HepG2 (cell line): ENCODE results near the gene RTL5. TPM values are rescaled to one million over a fixed set of nuclear protein-coding genes. Genes with fewer than 3 reads are reported as not detected.

Source experiments
- ATAC-seq: fragments of 200-7000 bp; cut with Tn5 transposase; 3 replicates; pipeline ENCODE4 v1.9.1; 2020; ENCODE audit warnings: mild to moderate bottlenecking, moderate library complexity
- BruUV-seq: library from RNA; stranded (reverse); fragments of 400-500 nt; replicated peaks from 2 replicates; lab custom pipeline; 2021; lab: Mats Ljungman, UMichigan
- CTCF ChIA-PET: fragments of 300-600 bp; formaldehyde crosslinking; extraction: SDS; loops from one replicate; lab custom pipeline; 2021; ENCODE audit warnings: low total read pairs, inconsistent platforms, low intra/inter-chr PET ratio; lab: Yijun Ruan, JAX
- POLR2A ChIA-PET: fragments of 350-600 bp; sonication (Branson Sonifier 250); formaldehyde crosslinking; loops from one replicate; lab custom pipeline; 2020; ENCODE audit warnings: antibody characterized with exemption, inconsistent platforms; lab: Yijun Ruan, JAX
- DNase-seq: peaks from one replicate; pipeline ENCODE4 v3.0.0-alpha.2; 2015; ENCODE audit warnings: low spot score
- FAIRE-seq: peaks from 3 replicates; lab custom pipeline; 2011; peaks lifted over from hg19 to GRCh38; lab: Jason Lieb, UNC
- H2AFZ ChIP-seq: one replicate; pipeline ENCODE4 v1.6.1; 2011; ENCODE audit warnings: low read length, inconsistent platforms
- H3K27ac ChIP-seq: fragments of 300-600 bp; 3 replicates; pipeline ENCODE4 v1.8.0; 2011; ENCODE audit warnings: mixed run types, mild to moderate bottlenecking, mixed read lengths, low read length, inconsistent platforms; ENCODE audit not compliant: insufficient read depth; ENCODE audit errors: extremely low read length
- H3K27me3 ChIP-seq, 2 experiments: fragments of 200-600 bp in 1 of 2; 2 replicates in 1 of 2; 3 replicates in 1 of 2; pipeline versions ENCODE4 v1.6.0 to v1.8.0; 2011; ENCODE audit warnings: low read length in 2 of 2, mild to moderate bottlenecking in 2 of 2, moderate library complexity in 2 of 2, inconsistent platforms in 1 of 2; ENCODE audit not compliant: insufficient read depth in 2 of 2, control insufficient read depth in 1 of 2
- H3K36me3 ChIP-seq, 2 experiments: fragments of 200-600 bp in 1 of 2; replicated peaks in 1 of 2; 2 replicates in 1 of 2; 3 replicates in 1 of 2; pipeline versions ENCODE4 v1.5.1 to v1.8.0; 2011; ENCODE audit warnings: low read length in 2 of 2, inconsistent platforms in 1 of 2; ENCODE audit not compliant: insufficient read depth in 2 of 2, control insufficient read depth in 1 of 2
- H3K4me1 ChIP-seq: 2 replicates; pipeline ENCODE4 v1.5.1; 2012; ENCODE audit warnings: low read length, inconsistent platforms; ENCODE audit not compliant: insufficient read depth
- H3K4me2 ChIP-seq: 2 replicates; pipeline ENCODE4 v1.6.0; 2011; ENCODE audit warnings: low read depth, low read length, inconsistent platforms
- H3K4me3 ChIP-seq, 3 experiments: fragments of 200-600 bp in 1 of 3; sonication (generic), shearing (Covaris generic) in 1 of 3; replicated peaks in 1 of 3; 2 replicates each; pipeline ENCODE4 v1.5.1; 2011 to 2016; ENCODE audit warnings: low read length in 3 of 3, inconsistent platforms in 2 of 3, low read depth in 2 of 3, mild to moderate bottlenecking in 2 of 3, control low read depth in 1 of 3, mixed read lengths in 1 of 3; ENCODE audit not compliant: insufficient read depth in 1 of 3
- H3K79me2 ChIP-seq: one replicate; pipeline ENCODE4 v1.6.1; 2011; ENCODE audit warnings: low read length, inconsistent platforms; ENCODE audit not compliant: insufficient read depth
- H3K9ac ChIP-seq: 2 replicates; pipeline ENCODE4 v1.6.0; 2011; ENCODE audit warnings: mild to moderate bottlenecking, low read depth, low read length, inconsistent platforms; ENCODE audit not compliant: insufficient read depth
- H3K9me3 ChIP-seq: 2 replicates; pipeline ENCODE4 v1.5.1; 2012; ENCODE audit warnings: mild to moderate bottlenecking, low read length
- H4K20me1 ChIP-seq: 2 replicates; pipeline ENCODE4 v1.6.0; 2011; ENCODE audit warnings: inconsistent platforms, mild to moderate bottlenecking, low read length, moderate library complexity; ENCODE audit not compliant: insufficient read depth
- ETS1 ChIP-seq: sonication (generic); formaldehyde crosslinking; IDR thresholded peaks from 2 replicates; pipeline ENCODE4 v1.4.0; 2020; ENCODE audit warnings: missing genetic modification reagents
- FOXA1 ChIP-seq, 2 experiments: fragments of 450-650 bp in 1 of 2; sonication (generic) in 1 of 2; formaldehyde crosslinking in 1 of 2; IDR thresholded peaks; 2 replicates each; pipeline versions ENCODE4 v1.4.0 to v1.6.1; 2016 to 2020; ENCODE audit warnings: missing genetic modification reagents in 1 of 2
- NFKBIZ ChIP-seq: IDR thresholded peaks from 2 replicates; pipeline ENCODE4 v1.6.1; 2018; ENCODE audit warnings: missing genetic modification reagents, missing compliant biosample characterization
- PHF5A ChIP-seq: IDR thresholded peaks from one replicate; pipeline ENCODE4 v1.6.1; 2018; ENCODE audit warnings: low read depth, missing genetic modification reagents; ENCODE audit not compliant: unreplicated experiment
- SMYD3 ChIP-seq: sonication (generic); formaldehyde crosslinking; IDR thresholded peaks from 2 replicates; pipeline ENCODE4 v1.8.1; 2023; ENCODE audit warnings: mild to moderate bottlenecking, missing genetic modification reagents
- ZBTB44 ChIP-seq: sonication (generic); formaldehyde crosslinking; IDR thresholded peaks from 2 replicates; pipeline ENCODE4 v1.4.0; 2020; ENCODE audit warnings: missing genetic modification reagents
- ZNF33B ChIP-seq: sonication (generic); formaldehyde crosslinking; IDR thresholded peaks from 2 replicates; pipeline ENCODE4 v1.5.1; 2020; ENCODE audit warnings: mild to moderate bottlenecking, missing genetic modification reagents
- ZNF343 ChIP-seq: sonication (generic); formaldehyde crosslinking; IDR thresholded peaks from 2 replicates; pipeline ENCODE4 v1.4.0; 2020; ENCODE audit warnings: mild to moderate bottlenecking, missing genetic modification reagents
- ZNF451 ChIP-seq: sonication (generic); formaldehyde crosslinking; IDR thresholded peaks from 2 replicates; pipeline ENCODE4 v1.5.0; 2020; ENCODE audit warnings: mild to moderate bottlenecking, missing genetic modification reagents
- ZNF615 ChIP-seq: sonication (generic); formaldehyde crosslinking; IDR thresholded peaks from 2 replicates; pipeline ENCODE4 v1.5.0; 2020; ENCODE audit warnings: mild to moderate bottlenecking, missing genetic modification reagents, borderline replicate concordance
- ZNF768 ChIP-seq: sonication (generic); formaldehyde crosslinking; IDR thresholded peaks from 2 replicates; pipeline ENCODE4 v1.4.0; 2020; ENCODE audit warnings: missing genetic modification reagents
- ZSCAN20 ChIP-seq: sonication (generic); formaldehyde crosslinking; IDR thresholded peaks from 2 replicates; pipeline ENCODE4 v1.4.0; 2020; ENCODE audit warnings: missing genetic modification reagents, mild to moderate bottlenecking, borderline replicate concordance
- ZSCAN30 ChIP-seq: sonication (generic); formaldehyde crosslinking; IDR thresholded peaks from 2 replicates; pipeline ENCODE4 v1.5.0; 2020; ENCODE audit warnings: mild to moderate bottlenecking, missing genetic modification reagents
- WGBS: methylation state at CpG from one replicate; pipeline ENCODE4 v1.1.6; 2017; ENCODE audit warnings: low lambda C conversion rate; 5-methylcytosine and 5-hydroxymethylcytosine counted together
- in situ Hi-C: cut with HindIII; loops from 2 replicates; pipeline ENCODE4 v1.10.0; 2017; ENCODE audit warnings: low pct_unique_long_range_greater_than_20kb; ENCODE audit not compliant: extremely low pct_ligation_motif_present
- intact Hi-C: fragments of 100-400 bp; cut with micrococcal nuclease; formaldehyde crosslinking; loops from one replicate; pipeline ENCODE4 v1.10.0; 2022; ENCODE audit not compliant: unreplicated experiment
- polyA plus RNA-seq, 8 experiments: library from polyadenylated mRNA; depleted of rRNA in 3 of 8; stranded (reverse) in 7 of 8; unstranded in 1 of 8; fragments of >200 nt; fragmentation: Illumina TruSeq in 4 of 8; extraction: Trizol in 4 of 8; gene quantifications; 2 replicates each; pipeline versions ENCODE4 v1.2.1 to v1.2.3, GENCODE V29; 2011 to 2016; ENCODE audit warnings: low read depth in 4 of 8, missing spikeins in 1 of 8, mixed read lengths in 1 of 8; ENCODE audit not compliant: insufficient read depth in 1 of 8
- total RNA-seq, 5 experiments: library from RNA; depleted of rRNA; stranded (reverse); fragments of >200 nt; fragmentation: Illumina TruSeq; extraction: Trizol; gene quantifications; 2 replicates each; pipeline ENCODE4 v1.2.3, GENCODE V29; 2016; ENCODE audit warnings: low read depth in 1 of 5
- TF ChIP-seq, protein P1 (sequence below), 2 experiments: fragments of 450-650 bp in 1 of 2; sonication (generic) in 1 of 2; formaldehyde crosslinking; IDR thresholded peaks; 2 replicates each; pipeline versions ENCODE4 v1.5.0 to v1.8.0; 2020 to 2022; ENCODE audit warnings: mild to moderate bottlenecking in 1 of 2, missing genetic modification reagents in 1 of 2

The RTL5 gene
- total and polyA plus RNA-seq, 2 of the 13 experiments (the other 11 are each of a cell fraction or from before 2014, with no cell fraction given) = not detected

DNA sequence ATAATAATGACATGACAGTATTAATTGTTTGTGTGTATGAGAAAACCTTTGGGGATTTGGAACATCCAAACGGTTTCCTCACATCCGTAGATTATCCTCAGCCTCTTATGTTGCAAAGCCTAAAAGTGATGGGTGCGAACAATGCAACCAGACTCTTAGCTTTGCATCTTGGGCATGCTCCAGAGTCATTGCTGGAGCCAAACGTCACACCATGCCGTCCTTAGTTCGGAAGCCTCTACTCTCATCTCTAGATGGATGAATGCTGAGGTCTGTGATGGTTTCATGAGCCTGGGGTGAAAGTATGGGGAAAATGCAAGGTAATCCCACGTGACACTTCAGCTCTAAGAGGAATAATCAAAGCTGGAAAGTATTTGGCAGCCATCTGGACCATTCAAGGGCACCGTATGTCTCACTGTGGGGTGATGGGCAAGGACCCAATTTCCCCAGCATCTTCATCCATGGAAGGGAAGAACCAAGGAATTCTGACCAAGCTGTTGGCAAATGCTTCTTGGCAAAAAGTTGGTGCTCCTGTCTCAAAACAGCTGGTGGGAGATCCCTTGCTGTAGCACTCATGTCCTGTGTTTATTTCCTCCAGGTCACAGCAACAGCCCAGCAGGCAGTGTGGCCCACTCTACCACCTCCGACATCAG, 6.3 kb upstream of the RTL5 start:
- in situ Hi-C loops (no loop called here), intact Hi-C loops (no loop called here)
- CTCF ChIA-PET = no interaction called here
- H3K27ac ChIP-seq = no peak overlapping the region
- no peaks in the 10 kb centered on the region for H3K4me1 ChIP-seq
- POLR2A ChIA-PET = no interaction called here
- no peak for TF ChIP-seq ZSCAN20
- TF ChIP-seq FOXA1 (IDR thresholded peaks at IDR 0.05) = no peak
- no peak for TF ChIP-seq FOXA1 (CRISPR knock-in tag; IDR thresholded peaks at IDR 0.05)
- TF ChIP-seq, protein P1, sequence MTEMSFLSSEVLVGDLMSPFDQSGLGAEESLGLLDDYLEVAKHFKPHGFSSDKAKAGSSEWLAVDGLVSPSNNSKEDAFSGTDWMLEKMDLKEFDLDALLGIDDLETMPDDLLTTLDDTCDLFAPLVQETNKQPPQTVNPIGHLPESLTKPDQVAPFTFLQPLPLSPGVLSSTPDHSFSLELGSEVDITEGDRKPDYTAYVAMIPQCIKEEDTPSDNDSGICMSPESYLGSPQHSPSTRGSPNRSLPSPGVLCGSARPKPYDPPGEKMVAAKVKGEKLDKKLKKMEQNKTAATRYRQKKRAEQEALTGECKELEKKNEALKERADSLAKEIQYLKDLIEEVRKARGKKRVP (CRISPR knock-in tag; IDR thresholded peaks at IDR 0.05) = no peak
- no peak for DNase-seq
- H4K20me1 ChIP-seq = no peaks in the 10 kb centered on the region
- H3K36me3 ChIP-seq = no peaks in the 10 kb centered on the region
- 0% methylated on average over 5 of the region's 9 CpGs for WGBS
- no peak for FAIRE-seq
- H3K9me3 ChIP-seq = no peaks in the 10 kb centered on the region
- ATAC-seq = no peak
- H3K4me3 ChIP-seq = no peak overlapping the region
- H3K4me2 ChIP-seq = no peak overlapping the region
- no TSS peak for BruUV-seq
- no peaks in the 10 kb centered on the region for H3K79me2 ChIP-seq
- no peak overlapping the region for H3K9ac ChIP-seq
- no peak overlapping the region for H2AFZ ChIP-seq
- H3K27me3 ChIP-seq = peaks cover 0 to 1% of the 10 kb centered on the region in 2 experiments; a peak in 1 of 5 replicates

DNA sequence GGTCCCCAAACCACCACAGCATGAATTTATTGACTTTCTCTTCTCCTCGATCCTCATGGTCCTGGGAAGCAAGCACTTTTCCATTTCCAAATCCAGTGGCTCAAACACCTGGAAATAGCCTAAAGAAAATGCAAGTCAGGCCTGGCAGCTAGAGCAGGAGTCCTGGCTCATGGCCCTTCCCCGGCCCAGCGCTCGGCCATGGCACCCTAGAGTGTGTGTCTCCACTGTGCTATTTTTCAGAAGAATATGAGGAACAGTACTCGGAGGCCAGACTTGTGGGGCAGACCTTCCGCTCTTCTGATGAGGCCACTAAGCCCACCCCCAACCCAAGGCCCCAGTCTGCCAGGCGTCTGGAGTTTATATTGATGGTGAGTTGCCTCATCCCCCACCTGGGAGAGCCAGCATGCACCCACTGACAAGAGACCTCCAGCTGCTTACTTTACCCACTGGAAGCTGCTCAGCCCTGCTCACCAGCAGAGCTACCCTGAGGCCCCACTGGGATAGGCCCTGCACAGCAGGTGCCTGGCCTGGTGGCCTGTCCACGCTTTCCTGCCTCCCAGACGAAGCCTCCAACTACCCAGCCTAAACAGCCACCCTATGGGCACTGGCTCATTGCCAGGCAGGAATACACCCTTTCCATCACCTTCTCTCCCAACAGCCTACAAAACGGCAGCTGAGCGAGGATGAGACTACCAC, 2.3 kb upstream of the RTL5 start:
- Histone ChIP-seq H3K9me3 (no peaks in the 10 kb centered on the region), H3K4me3 (no peak overlapping the region), H3K27ac (no peak overlapping the region), H2AFZ (no peak overlapping the region), H3K27me3 (peaks cover 0 to 12% of the 10 kb centered on the region in 2 experiments; a peak in 4 of 5 replicates), H3K79me2 (no peaks in the 10 kb centered on the region), H4K20me1 (no peaks in the 10 kb centered on the region), H3K9ac (no peak overlapping the region), H3K36me3 (no peaks in the 10 kb centered on the region), H3K4me2 (no peak overlapping the region), H3K4me1 (no peaks in the 10 kb centered on the region)
- ATAC-seq = no peak
- in situ Hi-C loops (no loop called here), intact Hi-C loops (no loop called here)
- BruUV-seq = no TSS peak
- POLR2A ChIA-PET = no interaction called here
- CTCF ChIA-PET = no interaction called here
- no peak for DNase-seq
- WGBS = 47% methylated on average over 3 of the region's 11 CpGs
- FAIRE-seq = no peak
- TF ChIP-seq ZSCAN30 (no peak), SMYD3 (CRISPR knock-in tag) (no peak), ZBTB44 (CRISPR knock-in tag) (no peak), ZNF33B (no peak), NFKBIZ (CRISPR knock-in tag) (no peak), ZNF451 (no peak), PHF5A (CRISPR knock-in tag) (no peak), ZNF615 (no peak), ZNF343 (CRISPR knock-in tag) (no peak), ZNF768 (no peak), ETS1 (CRISPR knock-in tag) (no peak)
